Prostate gland (tissue), 2 donors: ENCODE data around the gene ARHGEF12.

Experiments used
- POLR2AphosphoS5 ChIP-seq: sonication (generic); formaldehyde crosslinking; IDR thresholded peaks from one replicate; pipeline ENCODE4 v1.6.1; 2017; ENCODE audit warnings: antibody characterized with exemption
- TF ChIP-seq, protein P1 (sequence below), 4 experiments: fragments of 200-600 bp in 2 of 4; fragments of 450-650 bp in 2 of 4; sonication (generic) in 2 of 4; IDR thresholded peaks; 1 replicate in 3 of 4; 2 replicates in 1 of 4; pipeline ENCODE4 v1.5.1; 2016 to 2019; ENCODE audit warnings: antibody characterized with exemption in 4 of 4, mild to moderate bottlenecking in 2 of 4, moderate library complexity in 2 of 4

DNA sequence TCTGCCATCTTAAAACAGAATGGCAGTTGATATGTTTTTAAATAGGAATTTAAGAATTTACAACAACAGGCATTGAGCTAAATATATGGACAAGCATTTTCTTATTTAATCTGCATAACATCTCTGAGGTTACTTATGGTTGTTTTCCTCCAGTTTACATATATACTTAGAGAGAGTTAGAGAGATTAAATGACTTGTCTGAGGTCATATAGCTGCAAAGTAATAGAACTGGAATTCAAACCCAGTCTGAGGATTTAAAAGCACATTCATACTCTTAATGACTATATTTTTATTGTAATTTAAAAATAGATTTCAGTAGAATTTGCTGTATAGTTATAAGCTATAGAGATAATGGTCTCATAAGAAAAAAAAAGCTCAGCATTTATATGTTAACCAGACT, 93.9 kb downstream of the ARHGEF12 start:
- TF ChIP-seq, protein P1, sequence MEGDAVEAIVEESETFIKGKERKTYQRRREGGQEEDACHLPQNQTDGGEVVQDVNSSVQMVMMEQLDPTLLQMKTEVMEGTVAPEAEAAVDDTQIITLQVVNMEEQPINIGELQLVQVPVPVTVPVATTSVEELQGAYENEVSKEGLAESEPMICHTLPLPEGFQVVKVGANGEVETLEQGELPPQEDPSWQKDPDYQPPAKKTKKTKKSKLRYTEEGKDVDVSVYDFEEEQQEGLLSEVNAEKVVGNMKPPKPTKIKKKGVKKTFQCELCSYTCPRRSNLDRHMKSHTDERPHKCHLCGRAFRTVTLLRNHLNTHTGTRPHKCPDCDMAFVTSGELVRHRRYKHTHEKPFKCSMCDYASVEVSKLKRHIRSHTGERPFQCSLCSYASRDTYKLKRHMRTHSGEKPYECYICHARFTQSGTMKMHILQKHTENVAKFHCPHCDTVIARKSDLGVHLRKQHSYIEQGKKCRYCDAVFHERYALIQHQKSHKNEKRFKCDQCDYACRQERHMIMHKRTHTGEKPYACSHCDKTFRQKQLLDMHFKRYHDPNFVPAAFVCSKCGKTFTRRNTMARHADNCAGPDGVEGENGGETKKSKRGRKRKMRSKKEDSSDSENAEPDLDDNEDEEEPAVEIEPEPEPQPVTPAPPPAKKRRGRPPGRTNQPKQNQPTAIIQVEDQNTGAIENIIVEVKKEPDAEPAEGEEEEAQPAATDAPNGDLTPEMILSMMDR (IDR thresholded peaks at IDR 0.05), result no peak
- no peak for TF ChIP-seq POLR2AphosphoS5
